Stimulated activated CD8-positive, alpha-beta memory T cell treated with anti-CD3 and anti-CD28 coated beads, Interleukin-12 subunit alpha, Interleukin-12 subunit beta, amount 100 ng/mL, for 1 hour (primary cell): ENCODE measurements around the gene CHM.
"Not testable (repeated sequence)": the region's sequence is repeated elsewhere in the genome, so short reads cannot be mapped to it uniquely, and the experiment has no call there.

ENCODE experiments used
- DNase-seq: peaks from one replicate; pipeline ENCODE4 v3.0.0-alpha.2; 2020; ENCODE audit warnings: low read depth

CHM gene

GRCh38 chrX:85995641-85996040 is 51.7 kb downstream of the CHM start:
- DNase-seq: no peak

- no peak for DNase-seq
These were observed 52.6 kb downstream of the CHM start for GRCh38 chrX:85994797-85995196.

GRCh38 chrX:85994228-85994627 is 53.1 kb downstream of the CHM start:
- no peak for DNase-seq

- DNase-seq: no peak
These were observed 53.7 kb downstream of the CHM start for GRCh38 chrX:85993539-85994197.

- DNase-seq: no peak
These were observed 54.5 kb downstream of the CHM start for GRCh38 chrX:85992811-85993229.

GRCh38 chrX:85988353-85988752 is 59.0 kb downstream of the CHM start:
- no peak for DNase-seq

GRCh38 chrX:85980286-85980685 is 67.1 kb downstream of the CHM start:
- DNase-seq: no peak

- DNase-seq: no peak
These were observed 70.1 kb downstream of the CHM start for GRCh38 chrX:85977218-85977617.

- DNase-seq: not testable (repeated sequence)
These were observed 75.0 kb downstream of the CHM start for GRCh38 chrX:85972351-85972750.

GRCh38 chrX:85964744-85965143 is 82.6 kb downstream of the CHM start:
- no peak for DNase-seq

GRCh38 chrX:85963736-85964135 is 83.6 kb downstream of the CHM start:
- no peak for DNase-seq

GRCh38 chrX:85955510-85955909 is 91.8 kb downstream of the CHM start:
- DNase-seq: no peak

GRCh38 chrX:85944751-85945150 is 102.6 kb downstream of the CHM start:
- DNase-seq: not testable (repeated sequence)

GRCh38 chrX:85941275-85941674 is 106.1 kb downstream of the CHM start:
- DNase-seq: no peak

GRCh38 chrX:85939942-85940341 is 107.4 kb downstream of the CHM start:
- not testable (repeated sequence) for DNase-seq

GRCh38 chrX:85934399-85934798 is 113.0 kb downstream of the CHM start:
- not testable (repeated sequence) for DNase-seq

- no peak for DNase-seq
These were observed 117.3 kb downstream of the CHM start for GRCh38 chrX:85930099-85930498.

- DNase-seq: no peak
These were observed 118.8 kb downstream of the CHM start for GRCh38 chrX:85928606-85929005.

GRCh38 chrX:85927740-85928139 is 119.6 kb downstream of the CHM start:
- DNase-seq: no peak

GRCh38 chrX:85922821-85923220 is 124.5 kb downstream of the CHM start:
- no peak for DNase-seq

GRCh38 chrX:85916656-85917280 is 130.6 kb downstream of the CHM start:
- not testable (repeated sequence) for DNase-seq

- DNase-seq: no peak
These were observed 132.9 kb downstream of the CHM start for GRCh38 chrX:85914431-85914830.

- DNase-seq: no peak
These were observed 140.0 kb downstream of the CHM start for GRCh38 chrX:85907316-85907715.

- DNase-seq: no peak
These were observed 141.0 kb downstream of the CHM start for GRCh38 chrX:85906399-85906798.
